B cell (primary cell): ENCODE measurements around the gene TAF4. TPM values are rescaled to one million over a fixed set of nuclear protein-coding genes. Genes with fewer than 3 reads are reported as not detected.

Source experiments
- ATAC-seq: fragments of 200-7000 bp; cut with Tn5 transposase; one replicate; pipeline ENCODE4 v1.10.0; 2021; ENCODE audit warnings: low read depth, mild to moderate bottlenecking, moderate number of reproducible peaks, moderate library complexity
- CTCF ChIA-PET: fragments of 350-600 bp; sonication (Branson Sonifier 250); formaldehyde crosslinking; loops from one replicate; lab custom pipeline; 2021; ENCODE audit warnings: antibody characterized with exemption, inconsistent platforms; lab: Charles Lee
- POLR2A ChIA-PET: fragments of 350-600 bp; sonication (Branson Sonifier 250); formaldehyde crosslinking; loops from one replicate; lab custom pipeline; 2021; ENCODE audit warnings: antibody characterized with exemption; lab: Charles Lee
- DNase-seq: peaks from one replicate; pipeline ENCODE4 v3.0.0; 2013
- H2AFZ ChIP-seq: 2 replicates; pipeline ENCODE4 v1.6.1; 2012; ENCODE audit warnings: mild to moderate bottlenecking, low read depth, low read length; ENCODE audit not compliant: insufficient read depth, poor library complexity, severe bottlenecking
- H3K27ac ChIP-seq, 2 donors: 1 replicate in 1 of 2; 2 replicates in 1 of 2; pipeline ENCODE4 v1.5.1; 2012 to 2013; ENCODE audit warnings: low read length in 2 of 2, mild to moderate bottlenecking in 2 of 2, moderate library complexity in 1 of 2
- H3K27me3 ChIP-seq, 4 experiments: fragments of 200-600 bp in 1 of 4; sonication (generic) in 1 of 4; replicated peaks in 1 of 4; 1 replicate in 2 of 4; 2 replicates in 2 of 4; pipeline versions ENCODE4 v1.6.1 to v1.7.0; 2013 to 2016; ENCODE audit warnings: low read length in 3 of 4, mild to moderate bottlenecking in 2 of 4, mixed read lengths in 1 of 4, moderate library complexity in 1 of 4; ENCODE audit not compliant: insufficient read depth in 4 of 4, control insufficient read depth in 3 of 4; ENCODE audit errors: control extremely low read depth in 1 of 4
- H3K36me3 ChIP-seq, 2 experiments: replicated peaks in 1 of 2; 1 replicate in 1 of 2; 2 replicates in 1 of 2; pipeline versions ENCODE4 v1.6.1 to v1.7.1; 2013; ENCODE audit warnings: low read length in 1 of 2; ENCODE audit not compliant: insufficient read depth in 2 of 2, control insufficient read depth in 1 of 2; ENCODE audit errors: control extremely low read depth in 1 of 2, extremely low read depth in 1 of 2
- H3K4me1 ChIP-seq, 2 donors: fragments of 200-600 bp in 1 of 2; sonication (generic) in 1 of 2; 1 replicate in 1 of 2; 2 replicates in 1 of 2; pipeline versions ENCODE4 v1.5.1 to v1.6.1; 2013 to 2017; ENCODE audit warnings: low read length in 2 of 2; ENCODE audit not compliant: control insufficient read depth in 2 of 2, insufficient read depth in 2 of 2
- H3K4me2 ChIP-seq: replicated peaks from 2 replicates; pipeline ENCODE3; 2012; ENCODE audit warnings: mild to moderate bottlenecking, low read depth, low read length; ENCODE audit not compliant: poor library complexity, severe bottlenecking
- H3K4me3 ChIP-seq, 5 experiments: fragments of 200-600 bp in 1 of 5; sonication (generic) in 1 of 5; 1 replicate in 3 of 5; 2 replicates in 2 of 5; pipeline versions ENCODE4 v1.5.1 to v1.7.0; 2011 to 2016; ENCODE audit warnings: low read length in 4 of 5, mild to moderate bottlenecking in 4 of 5, low read depth in 2 of 5, control low read depth in 1 of 5, moderate library complexity in 1 of 5; ENCODE audit not compliant: insufficient read depth in 1 of 5; ENCODE audit errors: control extremely low read depth in 1 of 5, extremely low read depth in 1 of 5
- H3K79me2 ChIP-seq: fragments of 200-600 bp; sonication (generic); one replicate; pipeline ENCODE4 v1.6.0; 2016; ENCODE audit warnings: low read length; ENCODE audit not compliant: control insufficient read depth, insufficient read depth
- H3K9ac ChIP-seq: fragments of 200-600 bp; sonication (generic); 2 replicates; pipeline ENCODE4 v1.6.1; 2017; ENCODE audit warnings: mild to moderate bottlenecking, low read length, moderate library complexity
- H3K9me3 ChIP-seq, 3 donors: one replicate each; pipeline versions ENCODE4 v1.6.1 to v1.7.1; 2013; ENCODE audit warnings: low read length in 2 of 3; ENCODE audit not compliant: control insufficient read depth in 2 of 3, insufficient read depth in 1 of 3; ENCODE audit errors: control extremely low read depth in 1 of 3
- H4K20me1 ChIP-seq: 2 replicates; pipeline ENCODE4 v1.6.0; 2012; ENCODE audit warnings: mild to moderate bottlenecking, low read length; ENCODE audit not compliant: insufficient read depth, control insufficient read depth, poor library complexity, severe bottlenecking
- H3K27ac Mint-ChIP-seq: one replicate; pipeline ENCODE4 v1.8.0; 2021; ENCODE audit warnings: mixed read lengths
- H3K27me3 Mint-ChIP-seq: one replicate; pipeline ENCODE4 v1.8.0; 2021; ENCODE audit warnings: mixed read lengths
- H3K4me1 Mint-ChIP-seq: one replicate; pipeline ENCODE4 v1.8.0; 2021; ENCODE audit warnings: mixed read lengths
- H3K4me3 Mint-ChIP-seq: one replicate; pipeline ENCODE4 v1.8.0; 2021; ENCODE audit warnings: mixed read lengths
- H3K9me3 Mint-ChIP-seq: one replicate; pipeline ENCODE4 v1.8.0; 2022; ENCODE audit warnings: mixed read lengths; ENCODE audit not compliant: insufficient read depth
- CTCF ChIP-seq: fragments of 200-600 bp; IDR thresholded peaks from one replicate; pipeline ENCODE4 v1.8.0; 2022; ENCODE audit warnings: antibody characterized with exemption, mild to moderate bottlenecking
- EZH2 ChIP-seq: IDR thresholded peaks from 2 replicates; pipeline ENCODE4 v1.6.1; 2012; ENCODE audit warnings: borderline replicate concordance, low read depth, mild to moderate bottlenecking, moderate library complexity, low read length; ENCODE audit not compliant: insufficient read depth, poor library complexity, severe bottlenecking
- WGBS: methylation state at CpG from one replicate; pipeline ENCODE4 v1.1.5; 2013; ENCODE audit warnings: missing lambda C conversion rate; ENCODE audit not compliant: insufficient coverage; 5-methylcytosine and 5-hydroxymethylcytosine counted together
- intact Hi-C: fragments of 100-400 bp; cut with micrococcal nuclease; formaldehyde crosslinking; loops from one replicate; pipeline ENCODE4 v1.10.0; 2022
- polyA plus RNA-seq: library from polyadenylated mRNA; depleted of rRNA; stranded (reverse); fragments of >200 nt; gene quantifications from 2 replicates; pipeline ENCODE4 v1.2.3, GENCODE V29; 2012
- total RNA-seq, 2 donors: library from RNA; stranded (reverse); fragments of 120-200 nt in 1 of 2; gene quantifications; 1 replicate in 1 of 2; 2 replicates in 1 of 2; pipeline versions ENCODE4 v1.2.3 to v1.2.4, GENCODE V29; 2013 to 2022

The TAF4 gene
- total and polyA plus RNA-seq, 2 donors (not counting 1 experiment from before 2014, with no cell fraction given), result 13.9 to 39.5 TPM

- 96% methylated on average over 20 of the region's 25 CpGs for WGBS
- H2AFZ ChIP-seq, result no peak overlapping the region
- Mint-ChIP-seq H3K27me3 (no peaks in the 10 kb centered on the region), H3K4me3 (no peak overlapping the region), H3K4me1 (peaks cover 43% of the 10 kb centered on the region), H3K9me3 (no peaks in the 10 kb centered on the region), H3K27ac (no peak overlapping the region)
- no peak overlapping the region for H3K27ac ChIP-seq
- no peak for TF ChIP-seq CTCF
- TF ChIP-seq EZH2, result no peak
- H4K20me1 ChIP-seq, result peaks cover 79% of the 10 kb centered on the region
- no peak overlapping the region for H3K4me2 ChIP-seq
- H3K27me3 ChIP-seq, result no peaks in the 10 kb centered on the region
- intact Hi-C loops, result no loop called here
- POLR2A ChIA-PET, result no interaction called here
- H3K4me3 ChIP-seq, result no peak overlapping the region
- peaks cover 83% of the 10 kb centered on the region for H3K79me2 ChIP-seq
- CTCF ChIA-PET, result interaction anchor here (1.0 to 1.2 kb wide), 2 partner anchors 20 to 49 kb away, joined by 3 read pairs; no protein-coding TSS in a partner anchor
- no peak for DNase-seq
- H3K9ac ChIP-seq, result no peak overlapping the region
- H3K9me3 ChIP-seq, result no peaks in the 10 kb centered on the region
- H3K4me1 ChIP-seq, result peaks cover 15 to 19% of the 10 kb centered on the region in 2 donors
- peaks cover 0 to 5% of the 10 kb centered on the region in 2 experiments for H3K36me3 ChIP-seq
- ATAC-seq, result no peak
Measured at GRCh38 chr20:62059920-62060630, 5.6 kb downstream of the TAF4 start.

- ChIA-PET CTCF (interaction anchor here (1.0 to 1.2 kb wide), 2 partner anchors 19 to 48 kb away, joined by 3 read pairs; no protein-coding TSS in a partner anchor), POLR2A (no interaction called here)
- Histone ChIP-seq H2AFZ (no peak overlapping the region), H3K4me3 (no peak overlapping the region), H3K27ac (no peak overlapping the region), H3K9ac (no peak overlapping the region), H3K4me1 (peaks cover 15 to 19% of the 10 kb centered on the region in 2 donors), H3K36me3 (peaks cover 0 to 6% of the 10 kb centered on the region in 2 experiments), H3K27me3 (no peaks in the 10 kb centered on the region), H3K9me3 (no peaks in the 10 kb centered on the region), H3K4me2 (no peak overlapping the region), H4K20me1 (peaks cover 86% of the 10 kb centered on the region), H3K79me2 (peaks cover 89% of the 10 kb centered on the region)
- Mint-ChIP-seq H3K27me3 (no peaks in the 10 kb centered on the region), H3K27ac (no peak overlapping the region), H3K4me3 (no peak overlapping the region), H3K9me3 (no peaks in the 10 kb centered on the region), H3K4me1 (peaks cover 47% of the 10 kb centered on the region)
- DNase-seq, result no peak
- ATAC-seq, result no peak
- TF ChIP-seq CTCF, result no peak
- no peak for TF ChIP-seq EZH2
- intact Hi-C loops, result no loop called here
- 94% methylated on average over 10 of the region's 11 CpGs for WGBS
Measured at GRCh38 chr20:62059401-62059800, 6.3 kb downstream of the TAF4 start.
